Right cardiac atrium (tissue), 5 donors: ENCODE measurements around the gene ANKRD40. TPM values are rescaled to one million over a fixed set of nuclear protein-coding genes. Genes with fewer than 3 reads are reported as not detected.

ENCODE experiments used
- ATAC-seq, 2 donors: fragments of 200-7000 bp; cut with Tn5 transposase; one replicate each; pipeline versions ENCODE4 v1.8.0 to v1.9.1; 2020; ENCODE audit warnings: moderate library complexity in 2 of 2, mild to moderate bottlenecking in 1 of 2
- DNase-seq, 3 donors: peaks; one replicate each; pipeline ENCODE4 v3.0.0-alpha.2; 2020
- H3K27ac ChIP-seq: one replicate; pipeline ENCODE4 v1.5.1; 2013; ENCODE audit warnings: mild to moderate bottlenecking, low read length, control low read depth, moderate library complexity
- H3K27me3 ChIP-seq: one replicate; pipeline ENCODE4 v1.6.1; 2013; ENCODE audit not compliant: control insufficient read depth, insufficient read depth
- H3K4me1 ChIP-seq: one replicate; pipeline ENCODE4 v1.6.1; 2013; ENCODE audit warnings: low read length; ENCODE audit not compliant: control insufficient read depth, insufficient read depth
- H3K4me3 ChIP-seq: one replicate; pipeline ENCODE4 v1.5.1; 2013; ENCODE audit warnings: low read length, control low read depth
- H3K9me3 ChIP-seq: one replicate; pipeline ENCODE4 v1.6.1; 2013; ENCODE audit warnings: low read length; ENCODE audit not compliant: control insufficient read depth
- WGBS: extraction: QIAGEN DNeasy Blood & Tissue Kit; methylation state at CpG from one replicate; pipeline ENCODE4 v1.1.7; 2013; 5-methylcytosine and 5-hydroxymethylcytosine counted together
- intact Hi-C, 4 donors: fragments of 100-400 bp; cut with DNase I; formaldehyde crosslinking; loops; one replicate each; pipeline versions ENCODE4 v1.11.0 to v1.14.0; 2022 to 2023
- polyA plus RNA-seq: library from polyadenylated mRNA; stranded (reverse); fragments of 200-250 nt; gene quantifications from one replicate; pipeline ENCODE4 v1.2.3, GENCODE V29; 2013
- total RNA-seq, 4 donors: library from RNA; stranded (reverse); fragmentation: NEBNext Ultra II Directional; extraction: Animal tissue kit (Norgen Biotek cat#: 25700); gene quantifications; one replicate each; pipeline ENCODE4 v1.2.1, GENCODE V29; 2021
- donor health status: healthy with polysubstance abuse.
- donor health status: DM: no; HTN: yes; CAD: no.
- donor health status: DM: no; HTN: no; CAD: no.
- donor health status: DM: no; HTN: yes; CAD: no; lungs with severe emphysema.
- donor health status: DM: yes; HTN: yes; CAD: no.

Gene ANKRD40
- total and polyA plus RNA-seq, 5 donors = 20.5 to 43.7 (median 39.9) TPM

GRCh38 chr17:50690887-50691549 is 16.7 kb downstream of the ANKRD40 start:
- H3K9me3 ChIP-seq = no peaks in the 10 kb centered on the region
- peaks cover 5% of the 10 kb centered on the region for H3K4me1 ChIP-seq
- no peaks in the 10 kb centered on the region for H3K27me3 ChIP-seq
- 71% methylated on average over 9 of the region's 9 CpGs for WGBS
- DNase-seq (no peak), ATAC-seq (no peak)
- intact Hi-C loops = no loop called here
- H3K27ac ChIP-seq = no peak overlapping the region
- no peak overlapping the region for H3K4me3 ChIP-seq

DNA sequence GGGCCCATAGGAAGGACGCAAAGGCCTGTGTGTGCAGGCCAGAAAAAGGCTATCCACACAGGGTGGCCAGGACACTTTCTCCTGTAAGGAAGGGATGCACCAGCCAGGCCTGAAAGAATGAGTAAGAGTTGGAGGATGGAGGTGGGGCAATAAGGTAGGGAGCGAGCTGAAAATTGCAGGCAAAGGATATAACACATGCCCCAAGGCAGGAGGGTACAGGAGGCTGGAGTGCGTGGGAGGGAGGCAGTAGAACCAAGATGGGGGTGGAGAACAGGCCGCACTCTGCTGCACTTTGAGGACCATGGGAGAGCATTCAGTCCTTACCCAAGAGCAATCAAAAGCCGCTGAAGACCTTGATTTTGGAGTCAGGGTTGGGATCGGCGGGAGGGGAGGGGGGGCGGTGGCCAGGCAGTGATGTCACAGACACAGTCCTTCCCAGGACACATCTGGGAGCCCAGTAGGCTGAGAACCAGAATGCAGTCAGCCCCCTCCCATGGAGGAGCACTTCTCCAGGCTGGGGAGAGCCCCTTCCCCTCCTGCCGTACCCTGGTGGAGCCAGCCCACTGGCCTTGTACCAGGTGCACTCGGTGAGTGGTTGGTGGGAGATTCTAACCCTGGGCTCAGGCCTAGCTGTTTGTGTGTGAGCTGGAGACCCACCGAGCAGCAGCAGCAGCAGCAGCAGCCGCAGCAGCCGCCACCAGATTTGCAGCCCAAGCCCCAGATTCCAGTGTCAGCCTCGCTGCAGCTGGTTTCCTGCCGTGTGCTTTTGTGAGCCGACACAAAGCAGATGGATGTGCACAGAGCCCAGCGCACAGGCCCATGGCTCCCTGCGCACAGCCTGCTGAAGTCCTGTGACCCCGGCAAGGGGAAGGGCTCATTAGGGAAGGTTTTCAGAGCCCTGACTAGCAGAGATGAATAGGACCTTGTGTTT is 17.5 kb downstream of the ANKRD40 start:
- DNase-seq (no peak), ATAC-seq (no peak)
- intact Hi-C loops = loop anchor here in 3 of 4 donors (5.0 to 10.0 kb wide), 3 partner anchors 53 to 205 kb away; no protein-coding TSS in a partner anchor
- H3K27ac ChIP-seq = no peak overlapping the region
- H3K4me1 ChIP-seq = peaks cover 5% of the 10 kb centered on the region
- H3K27me3 ChIP-seq = no peaks in the 10 kb centered on the region
- no peak overlapping the region for H3K4me3 ChIP-seq
- 69% methylated on average over 19 of the region's 19 CpGs for WGBS
- no peaks in the 10 kb centered on the region for H3K9me3 ChIP-seq

DNA sequence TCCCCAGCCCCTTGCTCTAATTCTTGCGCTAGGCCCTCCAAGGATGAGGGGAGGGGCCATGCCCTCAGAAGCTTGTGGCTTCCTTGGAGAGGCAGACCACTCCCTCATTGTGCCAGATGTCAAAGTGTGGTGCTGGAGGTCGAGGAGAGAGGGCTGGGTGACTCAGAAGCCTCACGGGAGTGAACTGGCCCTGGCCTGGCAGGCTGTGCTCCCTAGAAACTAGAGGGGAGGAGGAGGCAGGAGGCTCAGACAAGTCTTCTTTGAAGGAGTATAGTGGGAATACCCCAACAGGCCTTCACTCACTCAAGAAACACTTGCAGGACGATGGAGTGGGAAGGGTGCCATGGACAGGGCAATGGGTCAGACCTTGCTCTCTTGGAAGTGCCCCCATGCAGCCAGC is 18.5 kb downstream of the ANKRD40 start:
- H3K27me3 ChIP-seq = no peaks in the 10 kb centered on the region
- intact Hi-C loops = loop anchor here in 3 of 4 donors (5.0 to 10.0 kb wide), 3 partner anchors 52 to 204 kb away; no protein-coding TSS in a partner anchor
- DNase-seq (no peak), ATAC-seq (no peak)
- H3K27ac ChIP-seq = no peak overlapping the region
- WGBS = 60% methylated on average over 4 of the region's 4 CpGs
- no peaks in the 10 kb centered on the region for H3K9me3 ChIP-seq
- H3K4me3 ChIP-seq = no peak overlapping the region
- peaks cover 5% of the 10 kb centered on the region for H3K4me1 ChIP-seq

- 96% methylated on average over 3 of the region's 3 CpGs for WGBS
- ATAC-seq (no peak), DNase-seq (no peak)
- peaks cover 5% of the 10 kb centered on the region for H3K4me1 ChIP-seq
- H3K9me3 ChIP-seq = no peaks in the 10 kb centered on the region
- H3K27ac ChIP-seq = no peak overlapping the region
- intact Hi-C loops = loop anchor here in 3 of 4 donors (5.0 to 10.0 kb wide), 3 partner anchors 51 to 203 kb away; no protein-coding TSS in a partner anchor
- H3K27me3 ChIP-seq = no peaks in the 10 kb centered on the region
- no peak overlapping the region for H3K4me3 ChIP-seq
Measured at GRCh38 chr17:50688245-50688644, 19.5 kb downstream of the ANKRD40 start.

DNA sequence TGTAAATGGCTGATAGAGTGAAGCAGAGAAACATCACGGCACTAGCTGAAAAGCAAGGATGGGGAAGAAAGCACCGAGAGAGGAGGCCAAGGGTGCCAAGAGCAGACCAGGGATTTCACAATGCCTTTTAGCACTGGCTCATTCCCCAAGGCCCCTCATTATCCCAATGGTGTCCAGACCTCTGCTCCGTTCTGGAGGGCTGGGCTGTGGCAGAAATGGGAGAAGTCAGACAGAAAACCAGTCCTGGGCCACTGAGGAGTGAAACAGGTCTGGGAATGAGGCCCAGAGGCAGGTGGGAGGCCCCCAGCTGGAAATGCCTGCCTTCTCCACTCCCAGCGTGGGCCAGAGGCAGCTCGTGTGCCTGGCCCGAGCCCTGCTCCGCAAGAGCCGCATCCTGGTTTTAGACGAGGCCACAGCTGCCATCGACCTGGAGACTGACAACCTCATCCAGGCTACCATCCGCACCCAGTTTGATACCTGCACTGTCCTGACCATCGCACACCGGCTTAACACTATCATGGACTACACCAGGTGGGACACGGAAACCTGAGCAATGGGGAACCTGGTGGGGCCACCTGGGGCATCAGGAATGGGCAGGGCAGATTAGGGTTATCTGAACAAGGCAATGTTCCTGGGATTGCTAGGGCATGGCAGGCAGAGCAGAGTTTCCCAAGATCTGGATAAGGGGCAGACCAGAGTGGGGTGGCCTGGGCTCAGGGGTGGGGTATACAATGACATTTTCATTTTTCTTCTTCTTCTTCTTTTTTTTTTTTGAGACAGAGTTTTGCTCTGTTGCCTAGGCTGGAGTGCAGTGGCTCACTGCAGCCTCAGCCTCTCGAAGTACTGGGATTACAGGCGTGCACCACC is 20.3 kb downstream of the ANKRD40 start:
- ATAC-seq (peak; percentile 19 to 48), DNase-seq (peak in 1 of 3 donors; percentile 42)
- H3K9me3 ChIP-seq = no peaks in the 10 kb centered on the region
- H3K4me3 ChIP-seq = no peak overlapping the region
- intact Hi-C loops = loop anchor here in 3 of 4 donors (5.0 to 10.0 kb wide), 3 partner anchors 50 to 203 kb away; no protein-coding TSS in a partner anchor
- H3K4me1 ChIP-seq = peaks cover 5% of the 10 kb centered on the region
- WGBS = 89% methylated on average over 16 of the region's 16 CpGs
- no peaks in the 10 kb centered on the region for H3K27me3 ChIP-seq
- H3K27ac ChIP-seq = peak overlapping the region; percentile 82

DNA sequence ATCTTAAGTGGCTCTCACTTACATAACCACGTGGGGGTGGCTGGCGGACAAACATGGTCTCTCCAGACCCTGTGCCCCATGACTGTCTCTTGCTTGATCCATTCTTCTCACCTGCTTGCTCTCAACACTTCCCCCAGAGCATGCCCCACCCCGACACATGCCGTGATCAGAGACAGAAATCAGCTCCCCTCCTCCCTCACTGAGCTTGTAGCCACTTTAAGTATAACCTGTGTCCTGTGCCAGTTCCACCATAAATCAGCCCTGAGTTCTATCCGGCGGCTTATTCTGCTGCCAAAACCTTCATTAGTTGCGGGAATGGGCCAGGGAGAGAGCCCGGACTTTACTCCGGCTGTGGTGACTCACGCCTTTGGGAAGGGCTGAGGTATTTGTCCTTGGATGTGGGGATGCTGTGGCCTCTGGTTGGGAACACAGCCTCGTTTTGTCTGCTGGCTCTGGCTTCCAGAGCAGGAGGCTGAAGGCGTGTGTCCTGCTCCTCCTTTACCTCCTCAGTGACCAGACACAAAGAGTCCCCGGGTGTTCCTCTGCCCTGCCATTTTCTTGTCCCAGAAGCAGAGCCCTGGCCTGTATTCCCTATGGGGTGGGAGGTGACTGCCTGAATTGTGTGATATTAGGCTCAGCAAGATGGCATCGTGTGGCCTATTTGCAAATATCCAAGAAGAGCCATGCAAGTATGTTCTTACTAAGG is 21.1 kb downstream of the ANKRD40 start:
- Histone ChIP-seq H3K27ac (peak overlapping the region; percentile 82), H3K9me3 (no peaks in the 10 kb centered on the region), H3K27me3 (no peaks in the 10 kb centered on the region), H3K4me3 (no peak overlapping the region), H3K4me1 (peaks cover 5% of the 10 kb centered on the region)
- intact Hi-C loops = loop anchor here in 3 of 4 donors (5.0 to 10.0 kb wide), 3 partner anchors 49 to 202 kb away; no protein-coding TSS in a partner anchor
- 45% methylated on average over 14 of the region's 14 CpGs for WGBS
- ATAC-seq = peak; percentile 77 to 82
- DNase-seq = peak; percentile 81 to 83 (median 82)

GRCh38 chr17:50685691-50686493 is 21.8 kb downstream of the ANKRD40 start:
- DNase-seq = no peak
- Histone ChIP-seq H3K9me3 (no peaks in the 10 kb centered on the region), H3K27ac (peak overlapping the region; percentile 82), H3K4me3 (no peak overlapping the region), H3K4me1 (peaks cover 5% of the 10 kb centered on the region), H3K27me3 (no peaks in the 10 kb centered on the region)
- 82% methylated on average over 17 of the region's 17 CpGs for WGBS
- no peak for ATAC-seq
- intact Hi-C loops = loop anchor here in 3 of 4 donors (5.0 to 10.0 kb wide), 3 partner anchors 49 to 201 kb away; no protein-coding TSS in a partner anchor

- no peak overlapping the region for H3K27ac ChIP-seq
- DNase-seq (no peak), ATAC-seq (no peak)
- no peak overlapping the region for H3K4me3 ChIP-seq
- peaks cover 5% of the 10 kb centered on the region for H3K4me1 ChIP-seq
- 94% methylated on average over 1 of the region's 1 CpG for WGBS
- H3K9me3 ChIP-seq = no peaks in the 10 kb centered on the region
- intact Hi-C loops = loop anchor here in 3 of 4 donors (5.0 to 10.0 kb wide), 3 partner anchors 48 to 200 kb away; no protein-coding TSS in a partner anchor
- H3K27me3 ChIP-seq = no peaks in the 10 kb centered on the region
Measured at GRCh38 chr17:50685334-50685665, 22.4 kb downstream of the ANKRD40 start.

DNA sequence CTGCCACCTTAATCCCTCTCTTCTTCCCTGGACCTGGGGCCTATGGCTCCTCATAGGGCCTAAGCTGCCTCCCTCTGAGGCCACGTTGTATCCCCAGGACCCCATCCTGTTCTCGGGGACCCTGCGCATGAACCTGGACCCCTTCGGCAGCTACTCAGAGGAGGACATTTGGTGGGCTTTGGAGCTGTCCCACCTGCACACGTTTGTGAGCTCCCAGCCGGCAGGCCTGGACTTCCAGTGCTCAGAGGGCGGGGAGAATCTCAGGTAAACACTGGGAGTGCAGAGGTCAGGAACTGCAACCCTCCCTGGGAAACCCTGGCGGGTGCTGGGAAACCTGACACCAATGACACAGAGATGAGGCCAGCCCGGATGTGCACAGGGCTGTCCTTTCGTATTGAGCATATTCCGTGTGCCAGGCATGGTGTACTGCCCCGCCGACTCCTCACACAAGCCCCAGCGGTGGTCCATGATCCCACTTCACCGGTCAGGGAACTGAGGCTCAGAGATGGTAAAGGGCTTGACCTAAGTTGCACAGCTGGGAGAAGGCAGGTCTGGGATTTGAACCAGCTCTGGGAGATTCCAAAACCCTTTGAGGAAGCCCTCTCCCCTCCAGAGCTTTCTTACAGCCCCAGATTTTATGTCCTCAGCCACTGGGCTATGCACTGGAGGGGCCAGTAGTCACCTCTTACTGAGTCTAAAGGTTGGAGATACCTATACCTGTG is 22.9 kb downstream of the ANKRD40 start:
- WGBS = 84% methylated on average over 15 of the region's 15 CpGs
- H3K4me1 ChIP-seq = peaks cover 5% of the 10 kb centered on the region
- no peaks in the 10 kb centered on the region for H3K9me3 ChIP-seq
- H3K27ac ChIP-seq = no peak overlapping the region
- H3K4me3 ChIP-seq = no peak overlapping the region
- ATAC-seq = peak in 1 of 2 donors; percentile 4
- no peaks in the 10 kb centered on the region for H3K27me3 ChIP-seq
- intact Hi-C loops = loop anchor here (5.0 to 10.0 kb wide), 6 partner anchors 47 to 200 kb away; partner anchors contain the start of genes SPATA20 (in 2 of the 4) and ABCC3 (in 1 of the 4)
- DNase-seq = no peak
